ENCODE results near the gene YES1.
"Not testable (repeated sequence)": the region's sequence is repeated elsewhere in the genome, so short reads cannot be mapped to it uniquely, and the experiment has no call there.

Gene YES1

GRCh38 chr18:820591-821165, 8.6 kb upstream of the YES1 start:
- no peak for DNase-seq

DNA sequence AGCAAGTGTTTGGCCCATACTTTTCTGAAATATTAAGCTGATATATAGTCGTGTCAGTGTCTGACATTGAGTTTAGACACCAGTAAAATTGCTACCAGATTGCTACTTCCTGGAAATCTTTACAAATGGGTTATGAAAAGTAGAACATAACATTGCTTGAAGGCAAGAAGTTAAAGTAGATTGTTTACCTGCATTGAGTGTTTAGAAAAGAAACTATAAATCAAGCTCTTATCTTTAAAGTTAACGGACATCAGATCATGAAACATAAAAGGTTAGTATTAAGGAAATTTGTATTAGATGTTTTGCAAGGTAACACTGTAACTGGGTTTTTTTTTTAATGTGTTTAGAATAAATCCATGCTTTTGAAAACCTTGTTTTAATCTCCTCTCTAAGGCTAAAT, 4.8 kb upstream of the YES1 start:
- no peak for DNase-seq

DNA sequence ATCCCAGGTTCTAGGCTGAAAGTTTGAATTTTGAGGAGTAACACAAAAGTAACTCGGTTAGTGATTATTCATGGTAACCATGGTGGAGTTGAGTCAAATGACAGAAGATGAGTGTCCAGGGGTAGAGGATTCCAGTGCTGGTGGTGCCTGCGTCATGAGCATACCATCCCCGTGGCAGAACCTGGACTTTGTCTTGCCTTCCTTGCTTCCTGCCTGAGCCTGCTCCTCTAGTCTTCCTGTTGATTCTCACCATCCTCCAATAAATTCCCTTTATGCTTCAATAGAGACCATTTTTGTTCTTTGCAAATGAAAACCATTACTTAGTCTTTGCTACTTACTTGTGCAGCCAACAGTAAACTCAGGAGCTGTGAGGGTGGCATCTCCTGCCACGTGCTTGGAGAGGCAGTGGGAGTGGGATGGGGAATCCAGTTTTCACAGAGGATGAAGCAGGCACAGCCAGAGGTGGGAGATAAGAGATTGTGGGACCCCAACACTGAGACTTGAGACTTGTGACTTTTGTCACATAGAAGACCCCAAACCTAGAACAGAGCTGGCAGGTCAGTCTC, 4.1 kb upstream of the YES1 start:
- no peak for DNase-seq

GRCh38 chr18:815353-815752, 3.3 kb upstream of the YES1 start:
- DNase-seq = no peak

DNA sequence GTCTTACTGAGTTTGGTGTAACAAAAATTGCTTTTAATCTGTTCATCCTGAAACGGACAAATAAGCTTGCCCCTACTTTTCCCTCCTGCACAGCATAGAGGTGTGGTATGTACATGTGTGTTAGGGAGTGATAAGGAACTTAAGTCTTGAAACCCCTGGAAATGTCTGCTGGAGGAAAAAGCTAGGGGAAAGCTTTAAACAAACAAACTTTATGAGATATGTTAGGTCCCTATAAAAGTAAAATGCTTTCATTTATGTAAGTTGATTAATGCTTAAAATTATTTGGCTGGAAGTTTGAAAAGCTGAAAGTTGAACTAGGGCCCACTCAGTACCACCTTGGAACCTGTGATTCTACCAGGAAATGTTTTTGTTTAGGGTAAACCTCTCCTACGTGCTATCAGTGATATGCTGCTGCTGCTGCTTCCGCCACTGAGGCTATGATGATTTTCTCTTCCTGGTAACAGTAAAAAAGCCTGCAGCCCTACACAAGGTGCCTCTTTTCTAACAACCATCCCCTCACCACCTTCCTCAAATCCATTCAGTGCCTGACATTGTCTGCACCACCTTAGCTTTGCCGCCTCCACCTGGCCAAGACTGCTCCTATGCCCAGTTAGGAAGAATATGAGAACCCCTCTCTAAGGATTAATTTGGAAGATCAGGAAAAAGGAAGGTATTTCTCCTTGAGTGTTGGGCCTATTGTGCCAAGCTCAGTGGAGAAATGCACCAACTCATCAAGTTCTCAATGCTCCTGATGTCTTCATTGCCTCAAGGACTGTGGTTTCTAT, 2.5 kb upstream of the YES1 start:
- no peak for DNase-seq

DNA sequence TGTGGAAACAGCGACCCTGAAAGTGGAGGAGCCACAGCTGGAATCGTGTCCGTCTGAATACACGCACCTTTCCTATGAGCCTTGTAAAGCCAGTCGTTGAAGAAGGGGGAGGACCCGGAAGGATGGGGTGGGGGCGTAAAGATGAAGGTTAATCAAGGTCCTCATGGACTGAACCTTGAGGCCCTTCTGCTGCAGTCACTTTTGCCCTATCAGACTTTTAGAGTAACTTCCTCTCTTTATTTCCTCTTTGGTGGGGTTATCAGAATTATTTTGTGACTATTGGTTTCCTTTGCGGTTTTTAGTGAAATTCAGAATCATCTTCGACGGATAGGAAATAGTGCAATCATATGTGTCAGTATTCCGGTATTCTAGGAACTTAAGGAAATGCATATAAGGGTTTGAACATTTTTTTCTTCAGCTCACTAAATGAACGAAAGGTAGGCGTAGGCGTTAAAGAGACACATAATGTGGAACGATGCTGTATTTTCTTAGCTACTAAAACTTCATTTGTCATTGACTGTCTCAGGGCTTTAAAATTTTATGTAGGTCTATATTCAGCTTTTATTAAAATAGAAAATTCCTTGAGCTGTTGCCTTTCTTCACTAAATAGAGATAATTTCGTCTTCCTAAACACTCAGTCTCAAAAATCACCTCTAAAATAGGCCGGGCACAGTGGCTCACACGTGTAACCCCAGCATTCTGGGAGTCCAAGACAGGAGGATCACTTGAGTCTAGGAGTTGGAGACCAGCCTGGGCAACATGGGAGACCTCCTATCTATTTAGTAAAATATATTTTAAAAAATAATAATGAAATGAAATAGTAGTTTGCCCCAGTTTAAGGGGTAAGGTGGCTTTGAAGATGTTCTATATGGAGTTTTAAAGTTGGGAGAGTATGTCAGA, 1.4 kb upstream of the YES1 start:
- no peak for DNase-seq

GRCh38 chr18:812376-813171, 532 bp upstream of the YES1 start:
- no peak for DNase-seq

DNA sequence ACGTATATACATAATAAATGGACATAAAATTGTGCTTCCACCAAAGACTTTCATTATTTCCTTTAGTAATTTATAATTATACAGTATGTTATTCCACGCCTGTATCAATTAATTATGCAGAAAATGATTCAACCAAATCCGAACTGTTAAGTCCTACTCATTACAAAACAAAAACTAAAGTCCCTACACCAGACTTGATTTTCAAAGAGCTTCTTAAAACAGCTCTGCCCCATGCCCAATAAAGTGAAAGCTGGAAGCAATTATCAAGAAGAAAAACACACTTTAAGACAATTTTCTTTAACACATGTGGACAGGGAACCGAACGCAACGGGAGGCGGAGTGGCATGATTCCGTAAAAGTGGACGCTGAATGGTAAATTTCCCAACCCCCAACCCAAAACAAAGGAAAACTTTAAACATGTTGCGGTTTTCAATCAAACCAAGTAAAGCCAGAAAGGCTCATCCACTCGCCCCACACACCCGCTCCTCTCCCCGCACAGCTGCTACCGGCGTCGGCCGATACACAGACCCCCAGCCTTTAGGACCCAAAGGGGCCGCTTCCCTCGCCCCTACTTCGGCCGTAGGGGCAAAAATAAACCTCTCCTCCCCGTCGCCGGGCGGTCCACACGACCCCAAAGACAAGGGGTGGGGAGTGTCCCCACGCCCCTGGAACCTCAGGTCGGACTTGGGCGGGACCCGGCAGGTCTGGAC, 705 bp downstream of the YES1 start:
- DNase-seq = no peak

DNA sequence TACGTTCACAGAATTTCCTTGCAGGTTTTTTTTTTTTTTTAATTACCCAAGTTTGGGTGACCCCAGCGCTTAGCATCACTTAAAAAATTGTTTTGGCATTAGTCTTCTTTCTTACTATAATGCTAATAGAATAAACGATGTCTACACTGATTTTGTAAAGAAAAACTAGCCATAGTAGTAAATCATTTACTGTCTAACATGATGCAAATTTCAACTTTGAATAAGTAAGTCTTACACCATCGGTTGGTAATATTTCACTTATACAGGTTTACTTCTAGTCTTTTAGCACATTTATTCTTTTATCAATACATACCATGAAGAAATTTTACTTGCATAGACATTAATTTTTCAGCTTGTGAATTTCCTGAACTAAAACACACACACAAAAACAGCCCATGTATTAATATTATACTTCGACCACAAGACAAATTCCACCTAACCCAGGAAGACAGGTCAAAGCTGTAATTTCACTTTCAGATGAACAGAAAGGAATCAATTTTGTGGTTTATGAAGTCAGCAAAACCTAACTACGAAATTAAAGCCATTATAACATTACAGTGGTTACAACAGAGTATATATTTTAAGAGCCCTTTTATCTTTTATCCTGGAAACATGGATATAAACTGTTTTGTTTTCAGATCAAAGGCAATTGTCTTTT, 1.9 kb downstream of the YES1 start:
- DNase-seq = no peak

GRCh38 chr18:809228-809627, 2.8 kb downstream of the YES1 start:
- not testable (repeated sequence) for DNase-seq

DNA sequence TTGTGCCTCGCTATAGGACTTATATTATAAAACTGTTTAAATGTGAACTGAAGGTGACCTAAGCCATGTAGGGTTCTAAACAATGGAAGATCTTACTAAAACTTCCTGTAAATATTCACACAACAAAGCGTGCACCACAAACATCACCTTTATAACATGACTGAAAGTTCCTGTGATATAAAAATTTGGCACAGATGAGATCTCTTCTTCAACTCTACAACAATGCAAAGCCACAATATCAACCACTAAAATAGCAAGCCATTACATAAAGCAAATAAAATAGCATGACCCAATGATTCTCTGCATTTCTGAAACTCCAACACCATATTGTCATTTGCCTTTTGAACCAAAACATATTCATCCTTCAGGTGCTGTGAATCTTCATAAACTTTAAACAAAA, 3.5 kb downstream of the YES1 start:
- no peak for DNase-seq

GRCh38 chr18:808086-808485, 4.0 kb downstream of the YES1 start:
- no peak for DNase-seq

DNA sequence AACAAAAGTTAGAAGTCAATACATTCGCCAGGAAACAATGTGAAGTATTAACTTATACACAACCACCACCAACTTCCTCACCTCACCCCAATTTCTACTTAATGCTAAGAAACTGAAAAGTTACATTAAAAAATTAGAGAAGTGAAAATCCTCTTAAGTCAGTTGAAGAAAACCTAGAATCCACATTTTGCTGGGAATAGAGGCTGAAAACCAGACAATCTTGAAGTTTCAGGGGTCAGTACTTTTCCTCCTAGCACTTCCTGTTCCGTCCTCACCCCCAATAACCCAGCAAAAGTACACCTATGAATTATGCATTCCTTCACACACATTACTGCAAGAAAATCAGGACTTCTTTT, 6.3 kb downstream of the YES1 start:
- no peak for DNase-seq

- no peak for DNase-seq
Observed at GRCh38 chr18:805008-805754, 6.9 kb downstream of the YES1 start.

DNA sequence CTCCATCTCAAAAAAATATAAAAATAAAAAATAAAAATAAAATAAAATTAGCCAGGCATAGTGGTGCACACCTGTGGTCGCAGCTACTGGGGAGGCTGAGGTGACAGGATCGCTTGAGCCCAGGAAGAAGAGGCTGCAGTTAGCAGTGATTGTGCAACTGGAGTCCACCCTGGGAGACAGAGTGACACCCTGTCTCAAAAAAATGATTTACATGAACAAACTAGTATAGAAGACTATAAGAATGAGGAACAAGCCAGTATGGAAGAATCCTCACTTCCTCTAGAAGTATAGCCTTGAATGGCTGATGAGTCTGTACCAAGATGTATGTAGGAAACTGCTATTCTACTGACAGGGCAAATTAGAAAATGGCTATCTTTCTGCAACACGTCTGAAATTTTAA, 10.9 kb downstream of the YES1 start:
- no peak for DNase-seq

- no peak for DNase-seq
Observed at GRCh38 chr18:799943-800342, 12.1 kb downstream of the YES1 start.

- DNase-seq = not testable (repeated sequence)
Observed at GRCh38 chr18:795383-795782, 16.7 kb downstream of the YES1 start.

- DNase-seq = no peak
Observed at GRCh38 chr18:789397-789796, 22.6 kb downstream of the YES1 start.

GRCh38 chr18:785242-785641, 26.8 kb downstream of the YES1 start:
- DNase-seq = no peak

DNA sequence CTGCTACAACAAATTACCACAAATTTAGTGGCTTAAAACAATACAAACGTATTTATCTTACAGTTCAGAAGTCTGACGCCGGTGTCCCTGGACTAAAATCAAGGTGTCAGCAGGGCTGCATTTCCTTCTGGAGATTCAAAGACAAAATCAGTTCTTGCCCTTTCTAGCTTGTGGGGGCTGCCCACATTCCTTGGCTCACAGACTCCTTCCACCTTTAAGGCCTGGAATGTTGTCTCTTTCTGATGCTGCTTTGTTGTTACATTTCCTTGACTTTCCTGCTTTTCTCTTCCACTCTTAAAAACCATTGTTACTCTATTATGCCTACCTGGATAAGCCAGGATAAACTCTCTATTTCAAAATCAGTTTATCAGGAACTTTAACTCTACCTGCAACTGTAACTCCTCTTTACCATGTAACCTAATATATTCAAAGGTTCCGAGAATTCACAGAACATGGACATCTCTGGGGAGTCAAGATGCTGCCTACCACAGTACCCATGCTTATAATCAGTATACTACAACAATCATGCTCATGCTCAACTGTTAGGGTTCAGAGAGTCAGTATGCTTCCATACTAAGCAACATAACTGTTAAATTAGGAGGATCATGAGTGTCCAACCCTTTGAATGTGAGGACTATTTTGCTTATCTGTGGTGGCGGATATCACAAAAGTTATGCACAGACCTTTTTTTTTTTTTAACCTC, 27.4 kb downstream of the YES1 start:
- DNase-seq = no peak

Measured in NCI-H1048 (cell line).